Head of caudate nucleus (tissue), 42 donors: ENCODE measurements around the gene FXYD6.
A peak's percentile ranks its signal among the peaks of the same experiment; 100 is the strongest.

Source experiments
- DNase-seq, 42 donors: peaks; one replicate each; pipeline versions ENCODE4 v3.0.0 to v3.0.0-alpha.2; 2020 to 2021; ENCODE audit warnings: mixed read lengths in 7 of 42
- intact Hi-C: fragments of 100-400 bp; cut with DNase I; formaldehyde crosslinking; loops from one replicate; pipeline ENCODE4 v1.15.0; 2022

The FXYD6 gene

DNA sequence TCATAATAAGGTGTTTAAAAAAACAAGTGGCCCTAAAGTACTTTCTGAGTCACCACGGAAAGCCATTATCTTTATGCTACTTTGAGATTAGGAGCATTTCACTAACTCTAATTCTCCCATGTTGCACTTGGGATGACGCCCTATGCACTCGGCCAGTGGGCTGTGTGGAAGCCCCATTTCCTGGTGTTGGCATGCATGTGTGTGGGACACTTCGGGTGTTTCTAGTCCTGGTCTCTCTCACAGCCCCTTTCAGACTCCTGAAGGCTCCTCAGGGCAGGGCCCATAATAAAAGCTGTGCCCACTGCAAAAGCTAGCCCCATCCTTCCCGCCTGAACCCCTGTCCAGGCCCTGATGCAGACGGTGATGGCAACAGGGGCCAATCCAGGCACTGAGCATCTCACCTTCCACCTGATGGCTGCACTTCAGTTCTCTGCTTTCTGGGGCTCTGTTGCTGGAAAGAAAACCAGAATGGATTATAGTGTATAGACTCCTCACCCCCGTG lies 37.0 kb downstream of the FXYD6 start:
- intact Hi-C loops, result no loop called here

GRCh38 chr11:117838901-117839300 lies 37.6 kb downstream of the FXYD6 start:
- intact Hi-C loops, result no loop called here
- peak in 13 of 42 donors; percentile 1 to 26 (median 8) for DNase-seq

More for the DNA sequence above, 37.0 kb downstream of the FXYD6 start:
- peak in 14 of 42 donors; percentile 1 to 32 (median 8) for DNase-seq

DNA sequence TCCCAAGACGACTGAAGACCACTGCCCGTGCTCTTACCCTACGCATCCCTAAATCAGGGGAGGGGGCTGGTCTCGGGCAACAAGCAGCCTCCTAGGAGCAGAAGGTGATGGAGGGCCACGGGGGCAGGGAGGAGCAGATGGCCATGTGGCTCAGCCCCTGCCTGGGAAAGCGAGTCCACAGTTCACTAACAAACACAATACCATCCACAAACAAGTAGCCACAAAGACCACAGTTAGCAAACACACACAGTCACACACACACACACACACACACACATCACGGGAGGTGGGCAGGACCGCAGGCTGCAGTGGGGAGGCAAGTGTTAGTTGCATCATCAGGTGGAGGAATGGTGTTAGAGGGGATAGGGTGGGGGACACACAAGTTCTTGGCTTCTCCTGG lies 38.7 kb downstream of the FXYD6 start:
- intact Hi-C loops, result no loop called here
- DNase-seq, result peak in 13 of 42 donors; percentile 3 to 33 (median 11)

DNA sequence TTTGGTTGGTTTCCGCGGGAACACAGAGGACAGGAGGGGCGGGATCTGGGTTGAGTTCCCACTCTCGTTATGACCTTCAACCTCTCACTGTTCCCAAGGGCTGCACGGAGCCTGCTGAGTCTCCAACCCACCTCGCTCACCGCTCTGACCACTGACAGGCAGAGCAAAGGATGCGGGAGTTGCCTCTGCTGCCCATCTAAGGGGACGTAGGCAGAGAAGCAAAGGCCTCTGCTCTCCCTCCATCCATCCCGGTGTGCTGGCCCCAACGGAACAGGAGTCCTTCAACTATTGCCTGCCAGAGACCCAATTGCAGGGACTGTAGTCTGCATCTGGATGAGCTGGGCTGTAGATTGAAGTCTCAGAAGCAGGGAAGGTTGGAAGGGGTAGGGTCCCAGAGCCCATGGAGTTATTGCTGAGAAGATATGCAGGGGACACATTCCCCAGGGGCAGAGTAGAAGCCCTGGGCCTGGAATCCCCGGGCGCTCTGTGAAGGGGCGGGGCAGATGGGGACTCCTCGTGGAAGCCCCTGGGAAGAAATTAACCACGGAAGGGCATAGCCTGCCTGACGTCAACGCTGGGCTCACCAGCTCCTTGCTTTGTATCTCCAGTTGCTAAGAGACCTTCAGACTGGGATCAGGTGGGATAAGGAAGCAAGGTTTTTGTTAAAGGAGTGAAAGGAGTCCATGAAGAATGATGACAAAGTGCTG lies 39.2 kb downstream of the FXYD6 start:
- intact Hi-C loops, result no loop called here
- DNase-seq, result peak in 14 of 42 donors; percentile 1 to 40 (median 16)

- intact Hi-C loops, result no loop called here
- peak in 17 of 42 donors; percentile 2 to 35 (median 12) for DNase-seq
Measured at GRCh38 chr11:117836077-117836960, 40.1 kb downstream of the FXYD6 start.

- peak in 14 of 42 donors; percentile 1 to 38 (median 10) for DNase-seq
- intact Hi-C loops, result no loop called here
Measured at GRCh38 chr11:117835576-117835975, 40.9 kb downstream of the FXYD6 start.

- peak in 12 of 42 donors; percentile 1 to 22 (median 4) for DNase-seq
- intact Hi-C loops, result no loop called here
Measured at GRCh38 chr11:117834838-117835443, 41.5 kb downstream of the FXYD6 start.

DNA sequence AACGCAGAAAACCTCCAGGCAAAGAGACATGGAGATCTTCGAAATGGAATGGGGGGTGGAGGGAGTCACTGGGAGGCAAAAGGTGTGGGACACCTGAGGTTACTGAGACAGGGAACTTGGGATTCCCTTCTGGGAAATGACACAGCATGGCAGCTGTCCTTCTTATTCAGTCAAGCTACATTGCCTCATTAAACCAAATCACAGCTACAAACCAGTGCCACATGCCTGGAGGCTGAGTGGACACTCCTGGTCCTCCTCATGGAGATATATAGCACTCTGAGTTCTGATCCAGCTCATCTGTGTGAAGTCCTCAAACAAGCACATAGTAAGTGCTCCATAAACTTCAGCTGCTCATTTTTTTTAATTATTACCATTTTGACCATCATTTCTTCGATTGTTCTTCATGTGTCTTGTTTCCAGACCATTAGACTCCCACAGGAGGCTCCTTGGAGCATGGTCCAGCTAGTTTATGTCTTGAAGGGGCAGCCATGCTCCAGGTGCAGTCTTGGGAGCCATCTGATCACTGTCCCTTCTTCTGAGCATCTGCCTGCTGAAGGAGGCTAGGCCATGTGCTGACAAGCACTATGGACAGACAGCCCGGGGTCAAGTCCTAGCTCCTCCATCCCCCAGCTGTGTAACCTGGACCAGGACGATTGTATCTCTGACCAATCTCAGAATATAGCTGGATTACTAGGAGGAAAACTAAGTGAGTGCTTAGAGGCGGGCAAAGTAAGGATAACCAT lies 42.2 kb downstream of the FXYD6 start:
- intact Hi-C loops, result no loop called here
- DNase-seq, result peak in 12 of 42 donors; percentile 1 to 26 (median 8)

GRCh38 chr11:117833401-117833891 lies 43.0 kb downstream of the FXYD6 start:
- DNase-seq, result peak in 14 of 42 donors; percentile 4 to 39 (median 15)
- intact Hi-C loops, result no loop called here

DNA sequence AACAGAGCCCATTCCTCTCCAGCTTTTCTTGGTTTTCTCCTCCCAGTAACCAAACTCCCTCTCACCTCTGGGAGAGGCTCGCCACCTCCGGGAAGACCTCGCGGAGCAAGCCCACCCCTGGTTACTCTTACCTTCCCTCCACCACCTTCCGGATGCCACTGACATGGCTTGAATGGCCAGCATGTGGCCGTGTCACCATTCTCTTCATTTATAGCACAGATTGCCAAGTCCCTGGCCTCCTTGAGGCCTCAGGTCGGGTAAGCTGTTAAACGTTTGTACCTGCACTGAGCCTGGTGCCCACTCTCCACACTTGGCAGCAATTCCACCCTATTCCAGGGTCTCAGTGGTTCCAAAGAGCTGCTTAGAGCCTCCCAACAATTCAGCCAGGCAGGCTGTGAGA lies 43.9 kb downstream of the FXYD6 start:
- DNase-seq, result peak in 13 of 42 donors; percentile 0 to 25 (median 7)
- intact Hi-C loops, result no loop called here

GRCh38 chr11:117831661-117832415 lies 44.6 kb downstream of the FXYD6 start:
- intact Hi-C loops, result no loop called here
- DNase-seq, result peak in 14 of 42 donors; percentile 1 to 22 (median 7)

- intact Hi-C loops, result no loop called here
- peak in 14 of 42 donors; percentile 1 to 32 (median 6) for DNase-seq
Measured at GRCh38 chr11:117830674-117831351, 45.6 kb downstream of the FXYD6 start.

GRCh38 chr11:117830072-117830471 lies 46.4 kb downstream of the FXYD6 start:
- DNase-seq, result peak in 11 of 42 donors; percentile 1 to 30 (median 5)
- intact Hi-C loops, result no loop called here

- DNase-seq, result peak in 14 of 42 donors; percentile 1 to 24 (median 11)
Measured at GRCh38 chr11:117829369-117829725, 47.1 kb downstream of the FXYD6 start.

DNA sequence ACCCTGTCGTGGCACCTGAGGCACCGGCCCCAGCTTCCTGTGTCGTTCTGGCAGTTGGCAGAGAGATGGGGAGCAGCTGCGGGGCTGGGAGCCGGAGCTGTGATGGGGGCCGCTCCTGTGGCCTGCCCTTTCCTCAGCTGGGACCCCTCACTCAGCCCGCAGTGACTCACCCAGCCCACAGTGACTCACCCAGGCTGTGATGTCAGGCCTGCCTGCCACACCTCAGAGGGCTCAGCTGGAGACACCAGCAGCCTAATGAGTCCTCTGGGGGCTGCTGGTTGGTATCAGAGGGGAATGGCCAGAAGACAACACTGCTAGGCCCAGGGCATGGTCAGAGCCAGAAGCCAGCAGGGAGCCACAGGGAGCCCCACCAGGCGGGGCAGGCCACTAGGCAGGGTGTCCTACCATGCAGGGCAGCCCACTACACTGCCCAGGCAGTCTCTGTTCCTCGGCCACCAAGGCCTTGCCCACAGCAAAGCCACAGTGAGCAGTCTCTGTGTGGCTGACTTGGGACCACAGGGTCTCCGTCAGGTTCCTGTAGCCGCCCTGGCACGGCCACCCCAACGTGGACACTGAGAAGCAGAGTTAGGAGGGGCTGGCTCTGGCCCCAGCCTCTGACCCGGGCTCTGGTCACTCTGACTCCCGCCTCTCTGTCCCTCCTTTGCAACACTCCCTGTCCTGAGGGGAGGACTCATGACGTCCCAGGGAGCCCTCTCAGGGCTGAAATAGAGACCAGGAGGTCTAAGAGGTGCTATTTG lies 47.7 kb downstream of the FXYD6 start:
- intact Hi-C loops, result no loop called here
- peak in 17 of 42 donors; percentile 0 to 33 (median 14) for DNase-seq

More at GRCh38 chr11:117829369-117829725, 47.1 kb downstream of the FXYD6 start:
- intact Hi-C loops, result no loop called here
